ENCODE results near the gene ATP7A. TPM values are rescaled to one million over a fixed set of nuclear protein-coding genes. Genes with fewer than 3 reads are reported as not detected.
"Not testable (repeated sequence)": the region's sequence is repeated elsewhere in the genome, so short reads cannot be mapped to it uniquely, and the experiment has no call there.

Gene ATP7A
- total RNA-seq, 1 experiment from 2014 or later, result 6.3 TPM

DNA sequence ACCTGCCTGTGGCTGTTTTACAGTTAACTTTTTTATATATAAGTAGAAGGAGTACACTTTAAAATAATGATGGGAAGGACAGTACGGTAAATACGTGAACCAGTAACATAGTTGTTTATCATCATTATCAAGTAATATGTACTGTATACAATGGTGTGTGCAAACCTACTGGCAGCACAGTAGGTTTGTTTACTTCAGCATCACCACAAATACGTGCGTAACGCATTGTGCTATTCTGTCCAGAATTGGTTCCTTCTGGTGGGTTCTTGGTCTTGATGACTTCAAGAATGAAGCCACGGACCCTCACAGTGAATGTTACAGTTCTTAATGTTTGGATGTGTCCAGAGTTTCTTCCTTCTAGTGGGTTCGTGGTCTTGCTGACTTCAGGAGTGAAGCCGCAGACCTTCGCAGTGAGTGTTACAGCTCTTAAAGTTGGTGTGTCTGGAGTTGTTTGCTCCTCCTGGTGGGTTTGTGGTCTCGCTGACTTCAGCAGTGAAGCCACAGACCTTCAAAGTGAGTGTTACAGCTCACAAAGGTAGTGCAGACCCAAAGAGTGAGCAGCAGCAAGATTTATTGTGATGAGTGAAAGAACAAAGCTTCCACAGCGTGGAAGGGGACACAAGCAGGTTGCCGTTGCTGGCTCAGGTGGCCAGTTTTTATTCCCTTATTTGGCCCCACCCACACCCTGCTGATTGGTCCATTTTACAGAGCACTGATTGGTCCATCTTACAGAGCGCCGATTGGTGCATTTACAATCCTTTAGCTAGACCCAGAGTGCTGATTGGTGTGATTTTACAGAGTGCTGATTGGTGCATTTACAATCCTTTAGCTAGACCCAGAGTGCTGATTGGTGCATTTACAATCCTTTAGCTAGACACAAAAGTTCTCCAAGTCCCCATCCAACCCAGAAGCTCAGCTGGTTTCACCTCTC lies 162.9 kb downstream of the ATP7A start:
- POLR2A ChIA-PET; RAD21 ChIA-PET (ENCODE audit: low non-redundant PET in 1 of 2, low total read pairs in 2 of 2, uncharacterized antibody in 2 of 2, unreplicated experiment in 2 of 2); BruUV-seq (replicated peaks); H3K9me3 ChIP-seq (ENCODE audit: control insufficient read depth in 1 of 2, insufficient read depth in 1 of 2, low read depth in 1 of 2, low read length in 2 of 2); H2AFZ ChIP-seq (ENCODE audit: low read depth, low read length, poor library complexity, severe bottlenecking); H3K27me3 ChIP-seq (ENCODE audit: insufficient read depth, low read length); H4K20me1 ChIP-seq (ENCODE audit: insufficient read depth); H3K27ac ChIP-seq (ENCODE audit: low read depth, low read length); H3K36me3 ChIP-seq (ENCODE audit: control insufficient read depth in 1 of 2, insufficient read depth in 2 of 2, low read length in 2 of 2); H3K79me2 ChIP-seq (ENCODE audit: insufficient read depth, low read length); ATAC-seq; intact Hi-C loops (cut with micrococcal nuclease); H3K4me2 ChIP-seq (ENCODE audit: low read length); H3K9ac ChIP-seq (ENCODE audit: low read length); CTCF ChIA-PET; H3K9me2 ChIP-seq (ENCODE audit: insufficient read depth); H3K4me3 ChIP-seq (replicated peaks in 1 of 2; ENCODE audit: low read depth in 1 of 2, low read length in 2 of 2); DNase-seq (ENCODE audit: low read depth, low spot score): not testable (repeated sequence)
- peaks cover 8 to 18% of the 10 kb centered on the region in 2 experiments for H3K4me1 ChIP-seq (ENCODE audit: control insufficient read depth in 1 of 2, insufficient read depth in 2 of 2, low read length in 2 of 2)

DNA sequence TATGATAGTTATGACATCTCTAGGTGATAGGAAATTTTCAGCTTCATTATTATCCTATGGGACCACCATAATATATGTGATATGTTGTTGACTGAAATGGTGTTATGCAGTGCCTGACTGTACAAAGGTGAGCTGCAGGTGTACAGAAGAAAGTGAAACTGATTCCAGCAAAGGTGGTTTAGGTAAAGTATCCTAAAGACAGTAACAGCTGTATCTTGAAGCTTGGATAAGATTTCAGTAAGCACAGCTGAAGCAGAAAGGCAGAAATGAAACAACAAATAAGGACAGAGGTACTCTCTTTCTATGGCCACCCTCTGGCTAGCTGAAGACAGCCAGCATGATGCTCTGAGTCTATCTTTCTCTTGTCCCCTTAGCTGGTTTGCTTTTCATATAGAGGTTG lies 163.6 kb downstream of the ATP7A start:
- Histone ChIP-seq H3K4me1 (ENCODE audit: control insufficient read depth in 1 of 2, insufficient read depth in 2 of 2, low read length in 2 of 2) (peaks cover 5 to 11% of the 10 kb centered on the region in 2 experiments), H3K36me3 (ENCODE audit: control insufficient read depth in 1 of 2, insufficient read depth in 2 of 2, low read length in 2 of 2) (no peaks in the 10 kb centered on the region), H3K9ac (ENCODE audit: low read length) (no peak overlapping the region), H3K4me3 (replicated peaks in 1 of 2; ENCODE audit: low read depth in 1 of 2, low read length in 2 of 2) (no peak overlapping the region), H3K9me3 (ENCODE audit: control insufficient read depth in 1 of 2, insufficient read depth in 1 of 2, low read depth in 1 of 2, low read length in 2 of 2) (no peaks in the 10 kb centered on the region), H3K27ac (ENCODE audit: low read depth, low read length) (no peak overlapping the region), H3K79me2 (ENCODE audit: insufficient read depth, low read length) (no peaks in the 10 kb centered on the region), H3K4me2 (ENCODE audit: low read length) (no peak overlapping the region), H3K27me3 (ENCODE audit: insufficient read depth, low read length) (no peaks in the 10 kb centered on the region), H2AFZ (ENCODE audit: low read depth, low read length, poor library complexity, severe bottlenecking) (no peak overlapping the region), H4K20me1 (ENCODE audit: insufficient read depth) (no peaks in the 10 kb centered on the region), H3K9me2 (ENCODE audit: insufficient read depth) (no peaks in the 10 kb centered on the region)
- ATAC-seq (no peak), DNase-seq (ENCODE audit: low read depth, low spot score) (no peak)
- POLR2A ChIA-PET, result no interaction called here
- RAD21 ChIA-PET (ENCODE audit: low non-redundant PET in 1 of 2, low total read pairs in 2 of 2, uncharacterized antibody in 2 of 2, unreplicated experiment in 2 of 2), result no interaction called here
- intact Hi-C loops (cut with micrococcal nuclease), result no loop called here
- CTCF ChIA-PET, result no interaction called here
- BruUV-seq (replicated peaks), result no TSS peak
- TF ChIP-seq ELF1 (IDR thresholded peaks at IDR 0.05; ENCODE audit: borderline replicate concordance, low read depth), result no peak
- no peak for TF ChIP-seq CBX3 (IDR thresholded peaks at IDR 0.05; ENCODE audit: low read depth)
- TF ChIP-seq ZFX (IDR thresholded peaks at IDR 0.05), result no peak
- no peak for TF ChIP-seq SIN3A (IDR thresholded peaks at IDR 0.05; ENCODE audit: low read depth)
- TF ChIP-seq SRF (IDR thresholded peaks at IDR 0.05; ENCODE audit: low read depth), result no peak
- TF ChIP-seq, protein P1, sequence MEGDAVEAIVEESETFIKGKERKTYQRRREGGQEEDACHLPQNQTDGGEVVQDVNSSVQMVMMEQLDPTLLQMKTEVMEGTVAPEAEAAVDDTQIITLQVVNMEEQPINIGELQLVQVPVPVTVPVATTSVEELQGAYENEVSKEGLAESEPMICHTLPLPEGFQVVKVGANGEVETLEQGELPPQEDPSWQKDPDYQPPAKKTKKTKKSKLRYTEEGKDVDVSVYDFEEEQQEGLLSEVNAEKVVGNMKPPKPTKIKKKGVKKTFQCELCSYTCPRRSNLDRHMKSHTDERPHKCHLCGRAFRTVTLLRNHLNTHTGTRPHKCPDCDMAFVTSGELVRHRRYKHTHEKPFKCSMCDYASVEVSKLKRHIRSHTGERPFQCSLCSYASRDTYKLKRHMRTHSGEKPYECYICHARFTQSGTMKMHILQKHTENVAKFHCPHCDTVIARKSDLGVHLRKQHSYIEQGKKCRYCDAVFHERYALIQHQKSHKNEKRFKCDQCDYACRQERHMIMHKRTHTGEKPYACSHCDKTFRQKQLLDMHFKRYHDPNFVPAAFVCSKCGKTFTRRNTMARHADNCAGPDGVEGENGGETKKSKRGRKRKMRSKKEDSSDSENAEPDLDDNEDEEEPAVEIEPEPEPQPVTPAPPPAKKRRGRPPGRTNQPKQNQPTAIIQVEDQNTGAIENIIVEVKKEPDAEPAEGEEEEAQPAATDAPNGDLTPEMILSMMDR (IDR thresholded peaks at IDR 0.05 in 2 of 3, conservative IDR thresholded peaks at IDR 0.05 in 1 of 3; ENCODE audit: borderline replicate concordance in 1 of 3, insufficient read depth in 1 of 3, low read depth in 2 of 3, low read length in 2 of 3), result no peak
- TF ChIP-seq EZH2phosphoT487 (IDR thresholded peaks at IDR 0.05; ENCODE audit: borderline replicate concordance), result no peak
- TF ChIP-seq, protein P2, sequence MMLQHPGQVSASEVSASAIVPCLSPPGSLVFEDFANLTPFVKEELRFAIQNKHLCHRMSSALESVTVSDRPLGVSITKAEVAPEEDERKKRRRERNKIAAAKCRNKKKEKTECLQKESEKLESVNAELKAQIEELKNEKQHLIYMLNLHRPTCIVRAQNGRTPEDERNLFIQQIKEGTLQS (IDR thresholded peaks at IDR 0.05), result no peak
- no peak for TF ChIP-seq POLR2AphosphoS5 (IDR thresholded peaks at IDR 0.05; ENCODE audit: low read depth, low read length)
- no peak for TF ChIP-seq FOSL1 (IDR thresholded peaks at IDR 0.05; ENCODE audit: low read depth)
- TF ChIP-seq ZNF274 (IDR thresholded peaks at IDR 0.05; ENCODE audit: low read depth, low read length), result no peak
- no peak for TF ChIP-seq POLR2A (IDR thresholded peaks at IDR 0.05; ENCODE audit: borderline replicate concordance, extremely low read depth, insufficient read depth, insufficient read length)
- no peak for TF ChIP-seq RAD21 (IDR thresholded peaks at IDR 0.05; ENCODE audit: low read depth)
- no peak for TF ChIP-seq JUND (IDR thresholded peaks at IDR 0.05)
- TF ChIP-seq, protein P3, sequence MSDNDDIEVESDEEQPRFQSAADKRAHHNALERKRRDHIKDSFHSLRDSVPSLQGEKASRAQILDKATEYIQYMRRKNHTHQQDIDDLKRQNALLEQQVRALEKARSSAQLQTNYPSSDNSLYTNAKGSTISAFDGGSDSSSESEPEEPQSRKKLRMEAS (IDR thresholded peaks at IDR 0.05), result no peak
